Fibroblast of villous mesenchyme (primary cell): ENCODE measurements around the gene EGFL7. TPM values are rescaled to one million over a fixed set of nuclear protein-coding genes. Genes with fewer than 3 reads are reported as not detected.

Experiments
- DNase-seq: peaks from one replicate; pipeline ENCODE4 v3.0.0-alpha.2; 2010; ENCODE audit warnings: low read depth
- H3K4me3 ChIP-seq: 2 replicates; pipeline ENCODE4 v1.5.1; 2011; ENCODE audit warnings: low read depth, mild to moderate bottlenecking, low read length
- CTCF ChIP-seq: IDR thresholded peaks from 2 replicates; pipeline ENCODE4 v1.5.1; 2012; ENCODE audit warnings: low read depth, mild to moderate bottlenecking, low read length; ENCODE audit not compliant: insufficient read depth
- total RNA-seq: library from RNA; depleted of rRNA; stranded (reverse); fragments of >200 nt; gene quantifications from 2 replicates; pipeline ENCODE4 v1.2.3, GENCODE V29; 2012

EGFL7 gene
- total RNA-seq, 1 donor: 9.9 TPM

DNA sequence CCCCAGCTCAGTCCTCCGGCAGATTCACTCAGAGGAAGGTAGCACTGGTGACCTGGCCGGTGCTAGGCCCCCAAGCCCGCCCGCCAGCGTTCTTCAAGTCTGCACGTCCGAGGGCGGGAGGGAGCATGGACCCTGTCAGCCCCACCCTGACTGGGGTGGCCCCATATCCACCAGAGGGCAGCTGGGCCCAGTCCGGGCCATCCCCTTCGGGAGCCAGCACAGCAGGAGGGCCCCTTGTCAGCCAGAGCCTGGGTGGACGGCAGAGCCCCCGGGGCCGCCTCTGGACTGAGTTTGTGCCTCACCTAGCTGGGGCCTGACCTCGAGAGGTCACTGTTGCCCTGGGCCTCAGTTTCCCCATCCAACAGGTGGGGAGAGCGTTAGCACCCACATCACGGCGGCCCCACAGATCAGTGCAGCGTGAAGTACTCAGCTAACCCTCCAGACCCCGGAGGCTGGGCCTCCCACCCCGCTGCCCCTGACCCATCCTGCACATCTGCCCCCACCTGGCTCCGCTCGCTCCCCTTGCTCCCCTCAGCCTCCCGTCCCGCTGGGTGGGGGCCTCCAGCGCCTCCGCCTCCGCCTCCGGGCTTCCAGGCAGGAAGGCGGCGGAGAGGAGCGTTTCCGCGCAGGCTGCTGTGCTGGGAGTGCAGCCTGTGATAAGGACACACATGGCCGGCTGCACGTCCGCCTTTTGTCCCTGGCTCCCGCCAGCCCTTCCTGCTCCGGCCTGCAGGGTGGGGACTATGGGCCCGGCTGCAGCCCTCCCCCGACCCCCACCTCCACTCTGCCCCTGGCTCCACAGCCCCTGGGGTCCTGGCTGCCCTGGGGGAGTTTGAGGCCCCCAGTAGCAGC is 16.6 kb upstream of the EGFL7 start:
- no peak overlapping the region for H3K4me3 ChIP-seq
- DNase-seq: peak; percentile 29
- TF ChIP-seq CTCF: no peak

DNA sequence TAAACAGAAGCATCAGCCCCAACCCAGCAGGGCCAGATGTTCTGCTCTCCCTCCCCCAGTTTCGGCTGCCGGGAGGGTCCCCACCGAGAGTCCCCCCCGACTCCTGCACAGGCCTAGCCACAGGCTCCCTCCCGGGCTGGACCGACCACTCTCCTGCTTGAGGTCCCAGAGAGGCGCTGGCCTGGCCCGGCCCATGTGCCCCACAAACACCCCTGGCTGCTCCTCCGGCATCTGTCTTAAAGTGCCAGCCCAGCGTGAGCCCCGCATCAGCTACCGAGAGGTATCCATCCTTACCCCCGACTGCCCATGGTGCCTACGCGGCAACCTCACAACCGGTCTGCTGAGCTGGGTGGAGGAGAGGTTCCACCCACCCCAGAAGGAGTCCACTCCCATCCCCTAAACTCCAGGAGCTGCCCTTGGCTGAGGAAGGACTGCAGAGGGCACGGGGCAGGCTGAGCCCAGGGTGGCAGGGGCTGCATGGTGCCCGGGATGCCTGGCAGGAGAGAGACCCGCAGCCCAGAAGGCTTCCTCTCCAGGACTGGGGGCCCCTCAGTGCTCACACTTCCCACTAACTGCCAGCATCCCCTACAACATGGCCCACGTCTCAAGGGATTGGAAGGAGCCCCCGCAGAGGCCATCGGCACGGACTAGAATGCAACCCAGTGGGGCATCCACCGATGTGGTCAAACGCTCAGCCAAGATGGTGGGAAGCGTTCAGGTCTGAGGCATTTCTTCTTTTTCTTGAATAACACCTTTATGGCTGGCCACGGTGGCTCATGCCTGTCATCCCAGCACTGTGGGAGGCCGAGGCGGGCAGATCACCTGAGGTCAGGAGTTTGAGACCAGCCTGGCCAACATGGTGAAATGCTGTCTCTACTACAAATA is 15.6 kb upstream of the EGFL7 start:
- DNase-seq: no peak
- no peak for TF ChIP-seq CTCF
- no peak overlapping the region for H3K4me3 ChIP-seq

DNA sequence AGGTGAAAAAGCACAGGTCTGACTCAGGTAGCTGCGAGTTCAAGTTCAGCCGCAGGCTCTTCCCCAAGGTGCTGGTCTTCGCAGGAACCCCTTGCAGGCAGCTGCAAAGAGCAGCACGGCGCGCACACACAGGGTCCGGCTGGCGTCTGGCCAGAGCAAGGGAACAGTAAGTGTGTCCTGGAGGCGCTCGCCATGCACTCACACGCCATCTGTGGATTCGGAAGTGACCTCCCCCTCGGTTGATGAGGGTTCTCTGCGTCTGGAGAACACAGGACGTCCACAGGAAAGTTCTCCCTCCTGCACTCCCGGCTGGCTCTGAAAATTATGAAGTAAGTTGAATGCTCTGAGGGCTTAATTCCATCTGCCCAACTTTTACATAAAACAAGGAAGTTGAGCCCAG is 14.0 kb upstream of the EGFL7 start:
- no peak for DNase-seq
- no peak for TF ChIP-seq CTCF
- no peak overlapping the region for H3K4me3 ChIP-seq

DNA sequence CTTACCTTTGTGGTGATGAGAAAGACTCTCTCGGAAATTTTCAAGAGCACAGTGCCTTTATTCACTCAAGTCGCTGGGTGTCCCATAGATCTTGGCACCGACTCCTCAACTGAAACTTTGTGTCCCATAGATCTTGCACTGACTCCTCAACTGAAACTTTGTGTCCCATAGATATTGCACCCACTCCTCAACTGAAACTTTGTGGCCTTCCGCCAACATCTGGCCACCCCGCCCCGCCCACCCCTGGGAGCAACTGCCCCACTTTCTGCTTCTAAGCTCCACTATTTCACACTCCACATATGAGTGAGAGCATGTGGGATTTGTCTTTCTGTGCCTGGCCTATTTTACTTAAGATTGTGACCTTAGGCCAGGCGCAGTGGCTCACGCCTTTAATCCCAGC is 12.7 kb upstream of the EGFL7 start:
- no peak for DNase-seq
- H3K4me3 ChIP-seq: no peak overlapping the region
- TF ChIP-seq CTCF: no peak

GRCh38 chr9:136650648-136651047 is 12.1 kb upstream of the EGFL7 start:
- H3K4me3 ChIP-seq: no peak overlapping the region
- DNase-seq: no peak
- no peak for TF ChIP-seq CTCF

DNA sequence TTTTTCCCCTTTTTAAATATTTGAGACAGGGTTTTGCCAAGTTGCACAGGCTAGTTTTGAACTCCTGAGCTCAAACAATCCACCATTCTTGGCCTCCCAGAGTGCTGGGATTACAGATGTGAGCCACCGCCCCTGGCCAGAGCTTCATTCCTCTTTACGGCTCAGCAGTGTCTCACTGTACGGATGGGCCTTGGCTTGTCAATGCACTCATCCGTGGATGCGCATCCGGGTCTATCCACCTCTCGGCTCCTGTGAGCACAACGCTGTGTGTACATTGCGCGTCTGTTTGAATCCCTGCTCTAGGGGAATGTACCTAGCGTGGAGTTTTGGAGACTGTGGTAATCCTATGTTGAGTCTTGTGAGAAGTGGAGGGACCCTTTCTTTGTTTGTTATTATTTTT is 10.9 kb upstream of the EGFL7 start:
- TF ChIP-seq CTCF: no peak
- H3K4me3 ChIP-seq: no peak overlapping the region
- DNase-seq: no peak
